ENCODE results near the gene ADARB1. TPM values are rescaled to one million over a fixed set of nuclear protein-coding genes. Genes with fewer than 3 reads are reported as not detected.

ADARB1 gene, protein sequence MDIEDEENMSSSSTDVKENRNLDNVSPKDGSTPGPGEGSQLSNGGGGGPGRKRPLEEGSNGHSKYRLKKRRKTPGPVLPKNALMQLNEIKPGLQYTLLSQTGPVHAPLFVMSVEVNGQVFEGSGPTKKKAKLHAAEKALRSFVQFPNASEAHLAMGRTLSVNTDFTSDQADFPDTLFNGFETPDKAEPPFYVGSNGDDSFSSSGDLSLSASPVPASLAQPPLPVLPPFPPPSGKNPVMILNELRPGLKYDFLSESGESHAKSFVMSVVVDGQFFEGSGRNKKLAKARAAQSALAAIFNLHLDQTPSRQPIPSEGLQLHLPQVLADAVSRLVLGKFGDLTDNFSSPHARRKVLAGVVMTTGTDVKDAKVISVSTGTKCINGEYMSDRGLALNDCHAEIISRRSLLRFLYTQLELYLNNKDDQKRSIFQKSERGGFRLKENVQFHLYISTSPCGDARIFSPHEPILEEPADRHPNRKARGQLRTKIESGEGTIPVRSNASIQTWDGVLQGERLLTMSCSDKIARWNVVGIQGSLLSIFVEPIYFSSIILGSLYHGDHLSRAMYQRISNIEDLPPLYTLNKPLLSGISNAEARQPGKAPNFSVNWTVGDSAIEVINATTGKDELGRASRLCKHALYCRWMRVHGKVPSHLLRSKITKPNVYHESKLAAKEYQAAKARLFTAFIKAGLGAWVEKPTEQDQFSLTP
- 39.7 and 39.8 TPM in 2 replicates for total RNA-seq (2012; rRNA removed)
- polyA plus RNA-seq (2012; rRNA removed), result 45.5 and 47.3 TPM in 2 replicates
- polyA plus RNA-seq (2012; cell fraction: cytosol; rRNA removed), result 18.2 and 29.3 TPM in 2 replicates
- 152 and 210 TPM in 2 replicates for polyA plus RNA-seq (2012; cell fraction: nucleus; rRNA removed; ENCODE audit: low replicate concordance)
- Bru-seq, nascent RNA, result percentile 93 among the genes with signal in this experiment
- BruChase-seq, experiment 1, labeled RNA remaining after a 6-hour chase, result percentile 89 among the genes with signal in this experiment
- percentile 96 among the genes with signal in this experiment for BruChase-seq, experiment 2, labeled RNA remaining after a 2-hour chase
- long read RNA-seq, full-length matches to known transcripts, result 10 of 107 reads
- long read RNA-seq, partial matches to known transcripts, result 36 of 107 reads
- long read RNA-seq, other reads (novel, unspliced or antisense), result 61 of 107 reads

DNA sequence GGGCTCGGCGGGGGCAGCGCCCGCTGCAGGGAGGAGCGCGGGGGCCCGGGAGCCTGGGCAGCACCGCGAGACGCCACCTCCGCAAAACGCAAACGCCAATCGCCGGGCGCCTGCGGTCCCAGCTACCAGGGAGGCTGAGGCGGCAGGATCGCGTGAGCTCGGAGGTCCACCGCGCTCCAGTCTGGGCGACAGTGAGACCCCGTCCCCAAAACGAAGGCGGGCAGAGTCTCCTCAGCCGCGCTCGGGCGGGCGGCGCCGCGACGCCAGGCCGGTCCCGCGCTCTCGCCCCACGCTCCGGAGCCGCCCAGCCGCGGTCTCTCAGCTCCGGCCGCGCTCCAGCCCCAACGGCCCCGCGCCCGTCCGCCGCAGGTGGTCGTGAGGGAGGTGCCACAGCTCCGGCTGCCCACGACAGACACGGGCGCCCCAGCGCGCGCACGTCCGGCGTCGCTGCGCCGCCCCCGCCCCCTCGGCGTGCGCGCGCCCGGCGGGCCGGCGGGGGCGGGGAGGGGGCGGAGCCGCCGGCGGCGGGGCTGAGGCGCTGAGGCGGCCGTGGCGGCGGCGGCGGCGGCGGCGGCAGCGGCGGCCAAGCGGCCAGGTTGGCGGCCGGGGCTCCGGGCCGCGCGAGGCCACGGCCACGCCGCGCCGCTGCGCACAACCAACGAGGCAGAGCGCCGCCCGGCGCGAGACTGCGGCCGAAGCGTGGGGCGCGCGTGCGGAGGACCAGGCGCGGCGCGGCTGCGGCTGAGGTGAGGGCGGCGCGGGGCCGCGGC is at the start of gene ADARB1:
Gene ADARB1 (plus strand): TSS at position 533 of the 770 bp plus-strand sequence. CDS start 97,077 bp downstream, outside the sequence.
- Histone ChIP-seq H3K79me1 (ENCODE audit: low read depth in 1 of 2, low read length in 2 of 2) (peaks cover 0 to 57% of the 10 kb centered on the region in 2 experiments; a peak in 3 of 4 replicates), H3K18ac (ENCODE audit: low read depth, low read length) (peak within 1 kb of the TSS; percentile 96), H4K20me1 (ENCODE audit: insufficient read depth, low read length) (peaks cover 34% of the 10 kb centered on the region), H2BK15ac (ENCODE audit: low read depth, low read length) (no peak within 1 kb of the TSS; the same call in 2 of the 3 replicates), H3K4me2 (ENCODE audit: low read depth, low read length) (peak within 1 kb of the TSS; percentile 94), H2BK5ac (ENCODE audit: low read depth, low read length, poor library complexity, severe bottlenecking) (peak within 1 kb of the TSS; percentile 99), H4K91ac (ENCODE audit: insufficient read depth, low read depth, low read length) (peak within 1 kb of the TSS; percentile 90; the same call in 1 of the 2 replicates), H3K27me3 (ENCODE audit: control insufficient read depth, insufficient read depth, low read length) (no peaks in the 10 kb centered on the region), H3K4me1 (ENCODE audit: control insufficient read depth, insufficient read depth, low read length) (peaks cover 17% of the 10 kb centered on the region), H3K4me3 (ENCODE audit: insufficient read depth, low read depth, low read length) (peak within 1 kb of the TSS; percentile 100), H3K56ac (ENCODE audit: extremely low read depth, insufficient read depth, low read length) (peak within 1 kb of the TSS; percentile 82), H4K8ac (ENCODE audit: low read depth in 2 of 2, low read length in 2 of 2) (peak within 1 kb of the TSS; percentile 83 to 90), H3K27ac (ENCODE audit: insufficient read depth, low read length) (peak within 1 kb of the TSS; percentile 99), H2BK120ac (ENCODE audit: low read depth, low read length) (peak within 1 kb of the TSS; percentile 65; the same call in 1 of the 2 replicates), H2AK5ac (ENCODE audit: low read depth, low read length) (peak within 1 kb of the TSS; percentile 89), H3K4ac (ENCODE audit: low read depth, low read length) (peak within 1 kb of the TSS; percentile 90), H3K9me3 (ENCODE audit: control insufficient read depth, insufficient read depth, low read length) (no peaks in the 10 kb centered on the region), H2AFZ (replicated peaks; ENCODE audit: low read length, poor library complexity) (peak within 1 kb of the TSS; percentile 94), H3K9ac (ENCODE audit: low read depth, low read length) (peak within 1 kb of the TSS; percentile 100), H3K36me3 (ENCODE audit: control insufficient read depth, insufficient read depth, low read length) (peaks cover 10% of the 10 kb centered on the region), H3K23ac (ENCODE audit: low read depth, low read length) (peak within 1 kb of the TSS; percentile 83), H3K14ac (replicated peaks; ENCODE audit: low read depth, low read length) (peak within 1 kb of the TSS; percentile 87), H2AK9ac (replicated peaks; ENCODE audit: low read depth, low read length, poor library complexity) (peak within 1 kb of the TSS; percentile 74), H2BK20ac (ENCODE audit: low read depth, low read length) (no peak within 1 kb of the TSS), H3K9me1 (ENCODE audit: insufficient read depth, low read length) (peaks cover 20% of the 10 kb centered on the region), H4K5ac (ENCODE audit: low read depth, low read length) (peak within 1 kb of the TSS; percentile 92)
- ATAC-seq (ENCODE audit: low read depth) (peak; percentile 78), DNase-seq (peak; percentile 56)
- CTCF ChIA-PET, result interaction anchor here (1.1 kb wide), 1 partner anchor 28 kb away, joined by 4 read pairs; no protein-coding TSS in a partner anchor
- in situ Hi-C loops (cut with MboI; ENCODE audit: low sequenced_read_pairs), result no loop called here
- no TSS peak for BruUV-seq (replicated peaks)
- intact Hi-C loops (cut with micrococcal nuclease), result loop anchor here (2.0 kb wide), 1 partner anchor 83 kb away; no protein-coding TSS in a partner anchor
- dilution Hi-C loops (cut with HindIII; ENCODE audit: low sequenced_read_pairs, unreplicated experiment), result no loop called here
- WGBS, 2 experiments (ENCODE audit: extremely low coverage in 2 of 2, insufficient read length in 1 of 2), result 0% methylated on average over 32 of the region's 132 CpGs; no CpG with 5 or more reads in 1 of the 2 experiments
- POLR2A ChIA-PET (ENCODE audit: unreplicated experiment), result no interaction called here
- TF ChIP-seq RAD21 (IDR thresholded peaks at IDR 0.05; ENCODE audit: low read length) (no peak), RFX5 (IDR thresholded peaks at IDR 0.05; ENCODE audit: low read depth, low read length) (no peak), SMC3 (IDR thresholded peaks at IDR 0.05; ENCODE audit: low read depth, low read length) (no peak), MXI1 (IDR thresholded peaks at IDR 0.05; ENCODE audit: borderline replicate concordance, low read depth, low read length) (no peak), MAZ (IDR thresholded peaks at IDR 0.05; ENCODE audit: borderline replicate concordance, low read depth, low read length) (peak; percentile 39; the same call in 1 of the 2 replicates), NFE2L2 (IDR thresholded peaks at IDR 0.05; ENCODE audit: low read depth, low read length) (no peak), RCOR1 (IDR thresholded peaks at IDR 0.05; ENCODE audit: insufficient replicate concordance, low read length) (no peak), CHD1 (IDR thresholded peaks at IDR 0.05; ENCODE audit: low read depth, low read length) (peak; percentile 56; the same call in 1 of the 2 replicates), BHLHE40 (IDR thresholded peaks at IDR 0.05; ENCODE audit: low read depth, low read length) (no peak; the same call in 1 of the 2 replicates), MAFK (IDR thresholded peaks at IDR 0.05; ENCODE audit: low read depth, low read length) (no peak), FOS (IDR thresholded peaks at IDR 0.05; ENCODE audit: low read depth, low read length) (no peak)
- TF ChIP-seq, protein P1, sequence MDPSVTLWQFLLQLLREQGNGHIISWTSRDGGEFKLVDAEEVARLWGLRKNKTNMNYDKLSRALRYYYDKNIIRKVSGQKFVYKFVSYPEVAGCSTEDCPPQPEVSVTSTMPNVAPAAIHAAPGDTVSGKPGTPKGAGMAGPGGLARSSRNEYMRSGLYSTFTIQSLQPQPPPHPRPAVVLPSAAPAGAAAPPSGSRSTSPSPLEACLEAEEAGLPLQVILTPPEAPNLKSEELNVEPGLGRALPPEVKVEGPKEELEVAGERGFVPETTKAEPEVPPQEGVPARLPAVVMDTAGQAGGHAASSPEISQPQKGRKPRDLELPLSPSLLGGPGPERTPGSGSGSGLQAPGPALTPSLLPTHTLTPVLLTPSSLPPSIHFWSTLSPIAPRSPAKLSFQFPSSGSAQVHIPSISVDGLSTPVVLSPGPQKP (IDR thresholded peaks at IDR 0.05; ENCODE audit: borderline replicate concordance, low read depth, low read length), result no peak

All from IMR-90 (cell line).